Astrocyte (in vitro differentiated cells and primary cell): ENCODE results near the gene SMTN. TPM values are rescaled to one million over a fixed set of nuclear protein-coding genes. Genes with fewer than 3 reads are reported as not detected.

Experiments
- DNase-seq: peaks from one replicate; pipeline ENCODE4 v3.0.0-alpha.2; 2010; ENCODE audit warnings: low read depth
- FAIRE-seq: peaks from 2 replicates; lab custom pipeline; 2011; peaks lifted over from hg19 to GRCh38; lab: Jason Lieb, UNC
- H2AFZ ChIP-seq: 2 replicates; pipeline ENCODE4 v1.6.0; 2012; ENCODE audit warnings: low read depth, low read length, inconsistent platforms
- H3K27ac ChIP-seq: 2 replicates; pipeline ENCODE4 v1.5.1; 2011; ENCODE audit warnings: low read depth, low read length, inconsistent platforms
- H3K27me3 ChIP-seq: 2 replicates; pipeline ENCODE4 v1.6.0; 2011; ENCODE audit warnings: low read length, inconsistent platforms; ENCODE audit not compliant: insufficient read depth
- H3K36me3 ChIP-seq: 2 replicates; pipeline ENCODE4 v1.5.1; 2011; ENCODE audit warnings: low read length, inconsistent platforms; ENCODE audit not compliant: insufficient read depth
- H3K4me1 ChIP-seq: 2 replicates; pipeline ENCODE4 v1.5.1; 2011; ENCODE audit warnings: low read length, inconsistent platforms; ENCODE audit not compliant: insufficient read depth
- H3K4me2 ChIP-seq: 2 replicates; pipeline ENCODE4 v1.6.0; 2012; ENCODE audit warnings: low read length, inconsistent platforms
- H3K4me3 ChIP-seq: 2 replicates; pipeline ENCODE4 v1.5.1; 2011; ENCODE audit warnings: low read depth, mild to moderate bottlenecking, low read length, inconsistent platforms; ENCODE audit not compliant: insufficient read depth
- H3K79me2 ChIP-seq: 2 replicates; pipeline ENCODE4 v1.6.0; 2012; ENCODE audit warnings: mild to moderate bottlenecking, low read length, inconsistent platforms; ENCODE audit not compliant: insufficient read depth
- H3K9ac ChIP-seq: 2 replicates; pipeline ENCODE4 v1.6.0; 2012; ENCODE audit warnings: mild to moderate bottlenecking, low read length, inconsistent platforms
- H3K9me3 ChIP-seq: 2 replicates; pipeline ENCODE4 v1.5.1; 2012; ENCODE audit warnings: low read depth, mild to moderate bottlenecking, low read length, inconsistent platforms; ENCODE audit not compliant: insufficient read depth
- H4K20me1 ChIP-seq: 2 replicates; pipeline ENCODE4 v1.6.0; 2012; ENCODE audit warnings: low read length, inconsistent platforms; ENCODE audit not compliant: insufficient read depth
- H3K27ac Mint-ChIP-seq: one replicate; pipeline ENCODE4 v1.8.0; 2021; ENCODE audit warnings: mild to moderate bottlenecking, mixed read lengths; ENCODE audit not compliant: unreplicated experiment
- H3K27me3 Mint-ChIP-seq: one replicate; pipeline ENCODE4 v1.8.0; 2021; ENCODE audit warnings: low read depth, mixed read lengths; ENCODE audit not compliant: unreplicated experiment
- H3K36me3 Mint-ChIP-seq: one replicate; pipeline ENCODE4 v1.8.0; 2021; ENCODE audit warnings: low read depth, mixed read lengths; ENCODE audit not compliant: unreplicated experiment
- H3K4me1 Mint-ChIP-seq: one replicate; pipeline ENCODE4 v1.8.0; 2021; ENCODE audit warnings: low read depth, mixed read lengths; ENCODE audit not compliant: unreplicated experiment
- H3K4me3 Mint-ChIP-seq: one replicate; pipeline ENCODE4 v1.8.0; 2021; ENCODE audit warnings: mild to moderate bottlenecking, moderate library complexity, mixed read lengths; ENCODE audit not compliant: unreplicated experiment
- H3K9me3 Mint-ChIP-seq: one replicate; pipeline ENCODE4 v1.8.0; 2021; ENCODE audit warnings: mild to moderate bottlenecking, mixed read lengths; ENCODE audit not compliant: unreplicated experiment
- CTCF ChIP-seq: IDR thresholded peaks from 2 replicates; pipeline ENCODE4 v1.5.1; 2011; ENCODE audit warnings: low read depth, mild to moderate bottlenecking, inconsistent platforms, low read length, moderate library complexity; ENCODE audit not compliant: insufficient read depth
- EZH2 ChIP-seq: IDR thresholded peaks from 2 replicates; pipeline ENCODE4 v1.6.1; 2012; ENCODE audit warnings: mild to moderate bottlenecking, low read length, inconsistent platforms; ENCODE audit not compliant: insufficient read depth
- total RNA-seq: library from RNA; stranded (reverse); gene quantifications from 2 replicates; pipeline ENCODE4 v1.2.1, GENCODE V29; 2021

Gene SMTN
- total RNA-seq, 1 donor from 2014 or later, result 98.9 TPM

DNA sequence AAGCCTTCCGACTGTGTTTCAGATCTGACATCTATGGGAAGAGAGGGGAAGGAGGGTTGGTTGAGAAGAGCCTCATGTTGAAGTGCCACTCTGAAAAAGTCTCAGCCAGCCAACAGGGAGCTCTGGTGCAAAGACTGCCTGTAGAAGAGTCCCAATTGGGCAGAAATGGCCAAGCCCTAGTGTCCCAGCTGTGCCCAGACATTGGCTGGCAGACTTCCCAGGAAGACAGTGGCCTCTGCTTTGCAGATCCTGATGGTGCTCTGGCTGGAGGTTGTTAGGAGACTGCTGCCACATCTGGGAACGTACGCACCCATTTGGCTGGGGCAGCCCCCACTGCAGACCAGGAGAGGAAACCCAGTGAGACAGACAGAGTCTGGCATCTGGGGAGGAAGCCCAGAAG is 62.4 kb downstream of the SMTN start:
- TF ChIP-seq EZH2 (no peak), CTCF (no peak)
- H3K27ac Mint-ChIP-seq, result no peak overlapping the region

DNA sequence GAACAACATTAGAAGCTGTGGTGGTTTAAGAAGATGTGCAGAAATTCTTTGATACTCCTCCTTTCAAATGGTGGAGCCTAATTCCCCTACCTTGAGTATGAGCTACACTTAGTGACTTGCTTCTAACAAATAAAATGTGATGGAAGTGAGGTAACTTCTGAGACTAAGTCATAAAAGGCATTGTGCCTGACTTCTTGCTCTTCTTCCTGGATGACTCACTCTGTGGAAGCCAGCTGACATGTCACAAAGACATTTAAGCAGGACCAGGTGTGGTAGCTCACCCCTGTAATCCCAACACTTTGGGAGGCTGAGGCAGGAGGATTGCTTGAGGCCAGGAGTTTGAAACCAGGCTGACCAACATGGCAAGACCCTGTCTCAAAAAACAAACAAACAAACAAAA is 63.1 kb downstream of the SMTN start:
- H3K9ac ChIP-seq, result no peak overlapping the region
- peaks cover 2% of the 10 kb centered on the region for H3K27me3 ChIP-seq
- H3K79me2 ChIP-seq, result no peaks in the 10 kb centered on the region
- peaks cover 30% of the 10 kb centered on the region for H3K27me3 Mint-ChIP-seq
- H3K27ac ChIP-seq, result no peak overlapping the region
- H3K36me3 Mint-ChIP-seq, result no peaks in the 10 kb centered on the region
- H3K4me1 Mint-ChIP-seq, result no peaks in the 10 kb centered on the region
- TF ChIP-seq CTCF (no peak), EZH2 (no peak)
- no peak overlapping the region for H3K27ac Mint-ChIP-seq
- no peak overlapping the region for H3K4me2 ChIP-seq
- DNase-seq (peak; percentile 15), FAIRE-seq (peak; percentile 20)
- H3K4me3 ChIP-seq, result no peak overlapping the region
- peaks cover 10% of the 10 kb centered on the region for H3K4me1 ChIP-seq
- H4K20me1 ChIP-seq, result no peaks in the 10 kb centered on the region
- H3K36me3 ChIP-seq, result no peaks in the 10 kb centered on the region
- H3K4me3 Mint-ChIP-seq, result no peak overlapping the region
- H2AFZ ChIP-seq, result no peak overlapping the region
- no peaks in the 10 kb centered on the region for H3K9me3 ChIP-seq
- H3K9me3 Mint-ChIP-seq, result peaks cover 20% of the 10 kb centered on the region

More for the DNA sequence above, 62.4 kb downstream of the SMTN start:
- no peak overlapping the region for H3K4me3 ChIP-seq
- H3K4me1 Mint-ChIP-seq, result no peaks in the 10 kb centered on the region
- H4K20me1 ChIP-seq, result no peaks in the 10 kb centered on the region
- H3K9me3 ChIP-seq, result no peaks in the 10 kb centered on the region
- DNase-seq (no peak), FAIRE-seq (no peak)
- H3K27me3 ChIP-seq, result peaks cover 7% of the 10 kb centered on the region
- H3K4me3 Mint-ChIP-seq, result no peak overlapping the region
- no peaks in the 10 kb centered on the region for H3K79me2 ChIP-seq
- H3K4me2 ChIP-seq, result no peak overlapping the region
- no peaks in the 10 kb centered on the region for H3K36me3 ChIP-seq
- H3K9ac ChIP-seq, result no peak overlapping the region
- H3K27ac ChIP-seq, result no peak overlapping the region
- no peak overlapping the region for H2AFZ ChIP-seq
- H3K27me3 Mint-ChIP-seq, result peaks cover 33% of the 10 kb centered on the region
- H3K9me3 Mint-ChIP-seq, result peaks cover 20% of the 10 kb centered on the region
- H3K4me1 ChIP-seq, result peaks cover 6% of the 10 kb centered on the region
- no peaks in the 10 kb centered on the region for H3K36me3 Mint-ChIP-seq

DNA sequence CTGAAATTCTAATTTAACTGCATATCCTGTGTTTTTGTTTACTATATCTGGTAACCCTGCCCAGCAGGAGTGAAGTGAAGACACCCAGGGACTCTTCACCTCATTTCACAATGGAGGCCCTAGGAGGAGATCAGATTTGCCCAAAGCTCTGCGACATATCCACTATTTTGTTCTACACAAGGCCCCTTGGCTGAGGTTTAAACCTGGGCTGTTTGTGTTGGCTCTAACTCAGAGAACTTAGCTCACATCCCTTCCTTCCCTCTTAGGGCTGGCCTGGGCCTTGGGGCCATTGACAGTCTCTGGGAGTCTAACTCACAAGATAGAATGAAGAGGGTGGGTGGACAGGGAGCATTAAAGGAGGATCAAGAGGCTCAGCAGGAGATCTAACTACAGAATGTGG is 67.4 kb downstream of the SMTN start:
- Histone ChIP-seq H4K20me1 (no peaks in the 10 kb centered on the region), H3K4me1 (peaks cover 7% of the 10 kb centered on the region), H3K79me2 (no peaks in the 10 kb centered on the region), H3K9ac (peak overlapping the region; percentile 15), H3K4me3 (no peak overlapping the region), H3K27ac (no peak overlapping the region), H3K27me3 (no peaks in the 10 kb centered on the region), H2AFZ (peak overlapping the region; percentile 76), H3K9me3 (no peaks in the 10 kb centered on the region), H3K36me3 (no peaks in the 10 kb centered on the region), H3K4me2 (peak overlapping the region; percentile 17)
- FAIRE-seq, result no peak
- DNase-seq, result peak; percentile 14
- Mint-ChIP-seq H3K36me3 (no peaks in the 10 kb centered on the region), H3K9me3 (peaks cover 19% of the 10 kb centered on the region), H3K4me1 (no peaks in the 10 kb centered on the region), H3K27me3 (peaks cover 7% of the 10 kb centered on the region), H3K27ac (no peak overlapping the region), H3K4me3 (no peak overlapping the region)
- no peak for TF ChIP-seq CTCF
- TF ChIP-seq EZH2, result no peak
